Esophagus squamous epithelium (tissue), 4 donors: ENCODE data around the gene CCDC88C.

ENCODE experiments used
- POLR2A ChIP-seq, 4 donors: fragments of 450-650 bp; IDR thresholded peaks; one replicate each; pipeline ENCODE4 v1.6.1; 2017; ENCODE audit warnings: antibody characterized with exemption in 4 of 4, mild to moderate bottlenecking in 4 of 4, moderate library complexity in 3 of 4
- TF ChIP-seq, protein P1 (sequence below), 6 experiments: fragments of 450-650 bp in 4 of 6; fragments of 200-600 bp in 2 of 6; sonication (generic) in 2 of 6; IDR thresholded peaks; one replicate each; pipeline ENCODE4 v1.5.1; 2016 to 2019; ENCODE audit warnings: antibody characterized with exemption in 6 of 6, mild to moderate bottlenecking in 4 of 6, moderate library complexity in 4 of 6

DNA sequence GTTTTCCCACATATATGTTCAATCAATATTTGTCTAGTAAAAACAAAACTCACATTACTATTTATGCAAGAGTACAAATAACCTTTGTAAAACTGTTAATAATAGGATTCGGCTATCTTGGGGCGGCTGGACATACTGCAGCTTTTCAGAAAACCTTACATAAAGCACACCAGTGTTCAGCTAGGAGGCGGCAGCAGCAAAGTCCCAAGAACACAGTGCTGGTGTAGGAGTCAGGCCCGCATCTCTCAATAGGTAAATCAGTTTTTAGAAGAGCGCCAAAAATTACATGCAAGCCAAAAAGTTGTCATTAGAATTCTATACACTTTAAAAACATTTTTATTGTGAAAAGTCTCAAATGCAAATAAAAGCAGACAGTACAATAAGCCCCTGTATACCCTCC is 37.5 kb downstream of the CCDC88C start:
- TF ChIP-seq, protein P1, sequence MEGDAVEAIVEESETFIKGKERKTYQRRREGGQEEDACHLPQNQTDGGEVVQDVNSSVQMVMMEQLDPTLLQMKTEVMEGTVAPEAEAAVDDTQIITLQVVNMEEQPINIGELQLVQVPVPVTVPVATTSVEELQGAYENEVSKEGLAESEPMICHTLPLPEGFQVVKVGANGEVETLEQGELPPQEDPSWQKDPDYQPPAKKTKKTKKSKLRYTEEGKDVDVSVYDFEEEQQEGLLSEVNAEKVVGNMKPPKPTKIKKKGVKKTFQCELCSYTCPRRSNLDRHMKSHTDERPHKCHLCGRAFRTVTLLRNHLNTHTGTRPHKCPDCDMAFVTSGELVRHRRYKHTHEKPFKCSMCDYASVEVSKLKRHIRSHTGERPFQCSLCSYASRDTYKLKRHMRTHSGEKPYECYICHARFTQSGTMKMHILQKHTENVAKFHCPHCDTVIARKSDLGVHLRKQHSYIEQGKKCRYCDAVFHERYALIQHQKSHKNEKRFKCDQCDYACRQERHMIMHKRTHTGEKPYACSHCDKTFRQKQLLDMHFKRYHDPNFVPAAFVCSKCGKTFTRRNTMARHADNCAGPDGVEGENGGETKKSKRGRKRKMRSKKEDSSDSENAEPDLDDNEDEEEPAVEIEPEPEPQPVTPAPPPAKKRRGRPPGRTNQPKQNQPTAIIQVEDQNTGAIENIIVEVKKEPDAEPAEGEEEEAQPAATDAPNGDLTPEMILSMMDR (IDR thresholded peaks at IDR 0.05): no peak
- TF ChIP-seq POLR2A (IDR thresholded peaks at IDR 0.05): no peak
